ENCODE data around the gene FBXO41. TPM values are rescaled to one million over a fixed set of nuclear protein-coding genes. Genes with fewer than 3 reads are reported as not detected.

The FBXO41 gene
- total and polyA plus RNA-seq, 7 donors: under 0.01 to 4.4 (median 1.9) TPM

DNA sequence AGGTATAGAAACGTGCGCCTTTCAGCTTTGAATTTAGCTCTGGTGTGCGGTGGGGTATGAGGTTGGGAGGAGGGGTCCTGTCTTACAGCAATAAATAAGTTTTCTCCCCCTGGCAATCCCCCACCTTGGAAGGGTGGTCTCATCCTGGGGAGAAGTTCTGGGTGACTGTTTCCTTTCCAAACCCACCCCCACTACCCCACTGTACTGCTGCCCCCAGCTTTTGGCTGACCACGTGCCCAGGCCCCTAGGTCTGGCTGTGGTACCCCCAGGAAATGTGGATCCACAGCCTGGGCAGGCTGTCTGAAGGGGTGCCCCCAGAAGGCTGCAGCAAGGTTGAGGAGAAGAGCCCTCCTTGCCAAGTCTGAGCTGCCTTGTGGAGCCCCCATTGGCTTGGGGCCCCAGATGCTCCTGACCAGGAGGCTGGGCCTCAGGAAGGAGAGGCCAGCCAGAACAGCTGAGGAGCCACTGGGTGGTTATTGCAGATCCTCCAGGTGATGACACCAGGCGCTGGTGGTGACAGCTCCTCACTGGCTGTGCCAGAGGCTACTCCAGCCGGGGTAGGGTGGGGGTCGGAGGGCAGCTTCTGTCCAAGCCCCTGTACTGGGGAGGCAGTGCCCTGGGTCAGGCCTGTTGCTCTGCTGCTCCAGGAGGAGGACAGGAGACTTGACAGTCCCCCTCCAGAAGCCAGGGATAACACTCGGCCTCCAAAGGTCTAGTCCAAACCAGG, 25.9 kb downstream of the FBXO41 start:
- 92 to 93% methylated on average over 8 of the region's 8 CpGs for WGBS, 2 donors
- no peak for TF ChIP-seq POLR2A (IDR thresholded peaks at IDR 0.05)
- no peak for TF ChIP-seq POLR2AphosphoS5 (IDR thresholded peaks at IDR 0.05)
- TF ChIP-seq, protein P1, sequence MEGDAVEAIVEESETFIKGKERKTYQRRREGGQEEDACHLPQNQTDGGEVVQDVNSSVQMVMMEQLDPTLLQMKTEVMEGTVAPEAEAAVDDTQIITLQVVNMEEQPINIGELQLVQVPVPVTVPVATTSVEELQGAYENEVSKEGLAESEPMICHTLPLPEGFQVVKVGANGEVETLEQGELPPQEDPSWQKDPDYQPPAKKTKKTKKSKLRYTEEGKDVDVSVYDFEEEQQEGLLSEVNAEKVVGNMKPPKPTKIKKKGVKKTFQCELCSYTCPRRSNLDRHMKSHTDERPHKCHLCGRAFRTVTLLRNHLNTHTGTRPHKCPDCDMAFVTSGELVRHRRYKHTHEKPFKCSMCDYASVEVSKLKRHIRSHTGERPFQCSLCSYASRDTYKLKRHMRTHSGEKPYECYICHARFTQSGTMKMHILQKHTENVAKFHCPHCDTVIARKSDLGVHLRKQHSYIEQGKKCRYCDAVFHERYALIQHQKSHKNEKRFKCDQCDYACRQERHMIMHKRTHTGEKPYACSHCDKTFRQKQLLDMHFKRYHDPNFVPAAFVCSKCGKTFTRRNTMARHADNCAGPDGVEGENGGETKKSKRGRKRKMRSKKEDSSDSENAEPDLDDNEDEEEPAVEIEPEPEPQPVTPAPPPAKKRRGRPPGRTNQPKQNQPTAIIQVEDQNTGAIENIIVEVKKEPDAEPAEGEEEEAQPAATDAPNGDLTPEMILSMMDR (IDR thresholded peaks at IDR 0.05): no peak
- no peak for TF ChIP-seq EP300 (IDR thresholded peaks at IDR 0.05)
- no peaks in the 10 kb centered on the region for H3K4me1 ChIP-seq
- H3K27me3 ChIP-seq: no peaks in the 10 kb centered on the region
- intact Hi-C loops (cut with DNase I): no loop called here
- no peak for DNase-seq
- H3K36me3 ChIP-seq: peaks cover 4 to 13% (median 12%) of the 10 kb centered on the region in 4 donors
- H3K4me3 ChIP-seq: no peak overlapping the region
- no peak overlapping the region for H3K27ac ChIP-seq
- no peaks in the 10 kb centered on the region for H3K9me3 ChIP-seq

DNA sequence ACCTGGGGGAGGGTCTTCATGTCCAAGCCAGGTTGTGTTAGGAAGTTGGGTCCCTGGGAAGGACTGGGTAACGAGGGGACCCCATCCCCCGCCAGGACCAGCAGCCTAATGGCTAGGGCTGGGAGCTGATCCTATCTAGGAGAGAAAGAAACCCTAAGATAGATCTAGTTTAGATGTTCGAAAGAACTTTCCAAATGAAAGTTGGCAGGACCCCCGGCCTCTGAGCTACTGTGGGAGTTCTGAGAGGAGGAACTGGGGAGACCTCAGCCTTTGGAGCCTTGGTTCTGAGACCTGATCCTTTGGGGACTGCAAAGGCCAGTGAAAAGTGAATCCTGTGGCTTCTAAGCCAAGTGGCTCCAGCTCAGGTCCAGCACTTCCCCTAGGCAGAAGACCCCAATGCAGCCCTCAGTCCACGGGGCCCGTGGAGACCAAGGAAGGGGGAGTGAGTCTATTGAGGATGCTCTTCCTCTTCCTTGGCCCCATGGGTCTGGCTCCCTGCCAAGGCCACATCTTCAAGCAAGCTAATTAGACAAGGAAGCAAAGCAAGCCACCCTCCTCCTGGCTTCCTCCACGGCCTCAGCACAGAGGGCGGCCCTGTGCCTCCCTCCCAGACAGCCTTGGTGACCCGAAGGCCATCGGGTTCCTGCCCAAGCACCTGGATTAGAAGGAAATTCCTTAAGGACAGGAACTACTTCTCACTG, 26.7 kb downstream of the FBXO41 start:
- no peak overlapping the region for H3K4me3 ChIP-seq
- H3K4me1 ChIP-seq: no peaks in the 10 kb centered on the region
- H3K27ac ChIP-seq: no peak overlapping the region
- intact Hi-C loops (cut with DNase I): no loop called here
- TF ChIP-seq EP300 (IDR thresholded peaks at IDR 0.05) (no peak), POLR2AphosphoS5 (IDR thresholded peaks at IDR 0.05) (no peak), POLR2A (IDR thresholded peaks at IDR 0.05) (no peak)
- H3K36me3 ChIP-seq: peaks cover 12 to 21% (median 20%) of the 10 kb centered on the region in 4 donors
- no peaks in the 10 kb centered on the region for H3K9me3 ChIP-seq
- 49 to 62% methylated on average over 10 of the region's 10 CpGs for WGBS, 2 donors
- no peaks in the 10 kb centered on the region for H3K27me3 ChIP-seq
- DNase-seq: no peak

DNA sequence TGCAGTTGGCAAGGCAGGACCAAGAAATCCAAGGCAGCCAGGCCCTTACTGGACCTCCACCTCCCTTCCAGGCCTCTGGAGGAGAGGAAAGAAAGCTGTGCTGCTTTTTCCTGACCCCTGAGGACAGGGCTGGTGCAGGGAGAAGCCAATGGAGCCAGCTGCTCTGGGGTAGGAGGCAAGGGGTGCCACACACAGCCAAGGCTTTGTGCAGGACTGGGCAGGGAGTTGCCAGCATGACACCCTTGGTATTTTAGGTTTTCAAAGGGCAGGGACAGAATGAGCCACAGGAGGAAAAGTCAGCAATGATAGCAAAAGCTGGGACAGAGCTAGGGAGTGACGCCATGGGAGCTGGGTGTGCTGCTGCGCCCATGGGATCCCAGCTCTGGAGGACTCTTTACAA, 27.3 kb downstream of the FBXO41 start:
- H3K27ac ChIP-seq: no peak overlapping the region
- WGBS, 2 donors: 92 to 96% methylated on average over 2 of the region's 2 CpGs
- H3K9me3 ChIP-seq: no peaks in the 10 kb centered on the region
- intact Hi-C loops (cut with DNase I): no loop called here
- H3K4me3 ChIP-seq: no peak overlapping the region
- TF ChIP-seq, protein P1 (IDR thresholded peaks at IDR 0.05): no peak
- TF ChIP-seq EP300 (IDR thresholded peaks at IDR 0.05) (no peak), POLR2A (IDR thresholded peaks at IDR 0.05) (no peak), POLR2AphosphoS5 (IDR thresholded peaks at IDR 0.05) (no peak)
- no peak for DNase-seq
- H3K27me3 ChIP-seq: no peaks in the 10 kb centered on the region
- H3K4me1 ChIP-seq: no peaks in the 10 kb centered on the region
- peaks cover 13 to 27% (median 24%) of the 10 kb centered on the region in 4 donors for H3K36me3 ChIP-seq

DNA sequence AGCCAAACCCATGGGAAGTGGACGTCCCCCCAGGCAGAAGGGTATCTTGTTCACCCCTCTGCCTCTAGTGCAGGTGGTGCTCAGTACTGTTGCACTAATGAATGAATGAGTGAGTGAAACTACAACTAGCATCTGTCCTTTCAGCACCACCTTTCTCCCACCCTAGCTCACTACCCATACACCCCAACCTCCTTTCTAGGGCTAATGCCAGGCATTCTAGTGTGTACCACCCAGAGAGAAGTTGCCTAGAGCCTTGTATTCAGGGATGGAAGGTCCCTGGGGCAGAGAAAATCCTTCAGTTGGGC, 27.7 kb downstream of the FBXO41 start:
- no peak for DNase-seq
- intact Hi-C loops (cut with DNase I): no loop called here
- TF ChIP-seq EP300 (IDR thresholded peaks at IDR 0.05) (no peak), POLR2AphosphoS5 (IDR thresholded peaks at IDR 0.05) (no peak), POLR2A (IDR thresholded peaks at IDR 0.05) (no peak)
- TF ChIP-seq, protein P1 (IDR thresholded peaks at IDR 0.05): no peak
- H3K4me1 ChIP-seq: no peaks in the 10 kb centered on the region
- WGBS, 2 donors: 92% methylated on average over 1 of the region's 1 CpG
- no peaks in the 10 kb centered on the region for H3K9me3 ChIP-seq
- H3K27ac ChIP-seq: no peak overlapping the region
- H3K27me3 ChIP-seq: no peaks in the 10 kb centered on the region
- H3K36me3 ChIP-seq: peaks cover 16 to 31% (median 28%) of the 10 kb centered on the region in 4 donors
- H3K4me3 ChIP-seq: no peak overlapping the region

DNA sequence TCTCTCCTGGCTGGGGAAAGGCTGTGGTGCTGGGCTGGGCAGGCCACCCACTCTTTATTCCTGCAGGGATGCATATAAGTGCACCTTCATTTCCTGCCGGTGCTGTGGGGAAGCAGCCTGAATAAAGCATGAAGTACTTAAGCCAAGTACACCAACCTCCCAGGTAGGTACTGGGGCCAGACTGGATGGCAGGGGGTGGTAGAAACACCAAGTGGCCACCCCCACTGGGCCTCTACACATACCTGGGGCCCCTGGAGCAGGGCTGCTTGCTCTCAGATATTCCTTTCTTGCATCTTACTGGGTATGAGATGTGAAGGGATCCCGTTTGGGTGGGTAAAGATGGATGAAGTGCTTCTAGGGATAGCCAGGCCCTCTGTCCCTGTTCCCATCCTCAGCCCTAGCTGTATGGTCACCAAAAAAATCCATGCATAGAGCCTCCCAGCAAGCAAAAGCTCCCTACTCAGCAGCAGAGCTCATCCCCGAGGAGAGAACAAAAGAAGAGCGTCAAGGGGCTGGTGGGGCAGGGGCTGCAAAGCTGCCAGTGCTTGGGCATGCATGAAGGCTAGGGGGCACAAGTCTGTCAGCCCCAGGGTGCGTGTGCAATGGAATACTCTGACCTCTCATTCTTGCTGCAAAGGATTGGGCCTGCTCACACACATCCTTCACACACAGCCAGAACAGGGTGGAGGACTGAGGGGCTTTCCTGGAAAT, 28.2 kb downstream of the FBXO41 start:
- Histone ChIP-seq H3K4me1 (no peaks in the 10 kb centered on the region), H3K36me3 (peaks cover 21 to 36% (median 33%) of the 10 kb centered on the region in 4 donors), H3K4me3 (no peak overlapping the region), H3K27me3 (no peaks in the 10 kb centered on the region), H3K27ac (no peak overlapping the region), H3K9me3 (no peaks in the 10 kb centered on the region)
- TF ChIP-seq POLR2AphosphoS5 (IDR thresholded peaks at IDR 0.05) (no peak), EP300 (IDR thresholded peaks at IDR 0.05) (no peak), POLR2A (IDR thresholded peaks at IDR 0.05) (no peak)
- TF ChIP-seq, protein P1 (IDR thresholded peaks at IDR 0.05): no peak
- intact Hi-C loops (cut with DNase I): no loop called here
- no peak for DNase-seq
- WGBS, 2 donors: 76 to 77% methylated on average over 5 of the region's 5 CpGs
